Peyer's patch (tissue), 4 donors: Measurements from ENCODE around the gene EPS8L2. TPM values are rescaled to one million over a fixed set of nuclear protein-coding genes. Genes with fewer than 3 reads are reported as not detected.

ENCODE experiments used
- DNase-seq, 3 donors: peaks; one replicate each; pipeline ENCODE4 v3.0.0-alpha.2; 2017 to 2019
- H3K27ac ChIP-seq, 4 donors: fragments of 200-600 bp; sonication (generic); one replicate each; pipeline ENCODE4 v1.5.1; 2016 to 2019
- H3K27me3 ChIP-seq, 2 donors: fragments of 200-600 bp; sonication (generic); one replicate each; pipeline ENCODE4 v1.5.1; 2019
- H3K36me3 ChIP-seq, 3 donors: fragments of 200-600 bp; sonication (generic); one replicate each; pipeline ENCODE4 v1.5.1; 2016 to 2019
- H3K4me1 ChIP-seq, 4 donors: fragments of 200-600 bp; sonication (generic); one replicate each; pipeline ENCODE4 v1.5.1; 2016 to 2019
- H3K4me3 ChIP-seq, 4 donors: fragments of 200-600 bp; sonication (generic); 1 replicate in 3 of 4; 2 replicates in 1 of 4; pipeline ENCODE4 v1.5.1; 2016 to 2019; ENCODE audit warnings: mild to moderate bottlenecking in 1 of 4
- H3K9me3 ChIP-seq, 4 donors: fragments of 200-600 bp; sonication (generic); one replicate each; pipeline ENCODE4 v1.5.1; 2016 to 2019; ENCODE audit warnings: mild to moderate bottlenecking in 1 of 4
- POLR2A ChIP-seq, 2 donors: fragments of 450-650 bp; IDR thresholded peaks; one replicate each; pipeline ENCODE4 v1.5.1; 2017; ENCODE audit warnings: antibody characterized with exemption in 2 of 2, mild to moderate bottlenecking in 2 of 2, moderate library complexity in 2 of 2
- total RNA-seq, 4 donors: library from RNA; depleted of rRNA; stranded (reverse); fragments of >200 nt; gene quantifications; one replicate each; pipeline ENCODE4 v1.1.0, GENCODE V29; 2016
- TF ChIP-seq, protein P1 (sequence below), 6 experiments: fragments of 450-650 bp in 4 of 6; fragments of 200-600 bp in 2 of 6; sonication (generic) in 1 of 6; IDR thresholded peaks; one replicate each; pipeline ENCODE4 v1.5.1; 2017 to 2019; ENCODE audit warnings: antibody characterized with exemption in 6 of 6, mild to moderate bottlenecking in 3 of 6, moderate library complexity in 1 of 6

The EPS8L2 gene
- total RNA-seq, 4 donors from 2014 or later, result 258 to 710 (median 672) TPM

DNA sequence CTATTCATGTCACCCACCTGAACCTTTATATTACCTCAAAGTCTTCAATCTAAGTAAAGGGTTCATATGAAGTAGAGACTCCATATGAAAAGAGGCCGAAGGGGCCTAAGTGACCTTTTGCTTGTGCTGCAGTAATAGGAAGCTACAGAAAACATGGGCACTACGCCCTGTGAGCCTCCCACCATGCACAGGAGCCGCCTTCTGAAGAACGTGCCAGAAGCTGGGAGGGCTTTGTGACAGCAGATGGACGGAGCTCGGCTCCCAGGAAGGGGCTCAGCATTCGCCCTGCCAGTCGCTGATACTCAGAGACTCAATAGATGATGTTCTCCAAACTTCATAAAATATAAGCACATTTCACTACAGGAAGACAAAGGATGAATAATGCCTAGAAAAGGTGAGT is 32.2 kb upstream of the EPS8L2 start:
- TF ChIP-seq POLR2A (IDR thresholded peaks at IDR 0.05), result no peak
- no peak overlapping the region for H3K27ac ChIP-seq
- H3K27me3 ChIP-seq, result no peaks in the 10 kb centered on the region
- no peaks in the 10 kb centered on the region for H3K9me3 ChIP-seq
- peaks cover 0 to 59% (median 0%) of the 10 kb centered on the region in 3 donors for H3K36me3 ChIP-seq
- H3K4me3 ChIP-seq, result no peak overlapping the region
- H3K4me1 ChIP-seq, result no peaks in the 10 kb centered on the region
- DNase-seq, result no peak

DNA sequence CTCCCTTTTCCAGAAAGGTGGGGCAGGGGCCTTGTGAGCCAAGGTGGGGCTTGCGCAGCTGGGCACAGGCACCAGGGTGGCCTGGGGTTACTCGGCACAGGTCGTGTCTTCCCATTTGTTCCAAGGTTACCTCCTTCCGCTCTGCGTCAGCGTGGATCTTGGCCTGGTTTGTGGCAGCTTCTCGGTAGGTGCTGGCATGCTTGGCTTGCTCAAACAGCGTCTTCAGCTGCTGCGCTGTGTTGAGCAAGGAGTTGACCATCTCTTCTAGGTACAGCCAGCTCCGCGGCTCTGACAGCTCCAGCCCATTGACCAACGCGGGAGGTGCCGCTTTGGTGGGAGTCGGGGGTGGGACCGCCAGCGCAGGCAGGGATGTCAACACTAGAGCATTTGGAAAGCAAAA is 31.6 kb upstream of the EPS8L2 start:
- no peak for DNase-seq
- Histone ChIP-seq H3K9me3 (no peaks in the 10 kb centered on the region), H3K27ac (no peak overlapping the region), H3K36me3 (peaks cover 0 to 63% (median 0%) of the 10 kb centered on the region in 3 donors), H3K27me3 (no peaks in the 10 kb centered on the region), H3K4me1 (no peaks in the 10 kb centered on the region), H3K4me3 (no peak overlapping the region)
- TF ChIP-seq POLR2A (IDR thresholded peaks at IDR 0.05), result no peak
- TF ChIP-seq, protein P1, sequence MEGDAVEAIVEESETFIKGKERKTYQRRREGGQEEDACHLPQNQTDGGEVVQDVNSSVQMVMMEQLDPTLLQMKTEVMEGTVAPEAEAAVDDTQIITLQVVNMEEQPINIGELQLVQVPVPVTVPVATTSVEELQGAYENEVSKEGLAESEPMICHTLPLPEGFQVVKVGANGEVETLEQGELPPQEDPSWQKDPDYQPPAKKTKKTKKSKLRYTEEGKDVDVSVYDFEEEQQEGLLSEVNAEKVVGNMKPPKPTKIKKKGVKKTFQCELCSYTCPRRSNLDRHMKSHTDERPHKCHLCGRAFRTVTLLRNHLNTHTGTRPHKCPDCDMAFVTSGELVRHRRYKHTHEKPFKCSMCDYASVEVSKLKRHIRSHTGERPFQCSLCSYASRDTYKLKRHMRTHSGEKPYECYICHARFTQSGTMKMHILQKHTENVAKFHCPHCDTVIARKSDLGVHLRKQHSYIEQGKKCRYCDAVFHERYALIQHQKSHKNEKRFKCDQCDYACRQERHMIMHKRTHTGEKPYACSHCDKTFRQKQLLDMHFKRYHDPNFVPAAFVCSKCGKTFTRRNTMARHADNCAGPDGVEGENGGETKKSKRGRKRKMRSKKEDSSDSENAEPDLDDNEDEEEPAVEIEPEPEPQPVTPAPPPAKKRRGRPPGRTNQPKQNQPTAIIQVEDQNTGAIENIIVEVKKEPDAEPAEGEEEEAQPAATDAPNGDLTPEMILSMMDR (IDR thresholded peaks at IDR 0.05), result no peak

DNA sequence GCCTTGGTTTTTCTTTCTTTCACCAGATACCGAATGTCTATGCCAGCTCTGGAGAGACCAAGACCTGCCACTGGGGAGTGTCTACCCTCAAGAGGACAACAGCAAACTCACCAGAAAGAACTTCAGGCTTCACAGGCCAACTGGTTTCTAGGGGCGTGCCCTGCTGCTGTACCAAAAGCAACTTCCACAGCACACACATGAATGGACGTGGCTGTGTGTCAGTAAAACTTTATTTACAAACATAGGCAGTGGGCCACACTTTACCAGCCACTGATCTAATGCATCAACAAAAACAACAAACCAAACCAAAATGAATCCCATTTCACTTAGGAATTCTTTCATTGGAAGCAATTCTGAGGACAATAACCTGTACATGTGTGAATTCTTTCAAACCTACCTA is 27.7 kb upstream of the EPS8L2 start:
- no peak for DNase-seq
- no peaks in the 10 kb centered on the region for H3K27me3 ChIP-seq
- H3K4me3 ChIP-seq, result no peak overlapping the region
- no peak overlapping the region for H3K27ac ChIP-seq
- TF ChIP-seq, protein P1 (IDR thresholded peaks at IDR 0.05), result no peak
- no peak for TF ChIP-seq POLR2A (IDR thresholded peaks at IDR 0.05)
- peaks cover 0 to 50% (median 0%) of the 10 kb centered on the region in 3 donors for H3K36me3 ChIP-seq
- H3K9me3 ChIP-seq, result no peaks in the 10 kb centered on the region
- H3K4me1 ChIP-seq, result no peaks in the 10 kb centered on the region

DNA sequence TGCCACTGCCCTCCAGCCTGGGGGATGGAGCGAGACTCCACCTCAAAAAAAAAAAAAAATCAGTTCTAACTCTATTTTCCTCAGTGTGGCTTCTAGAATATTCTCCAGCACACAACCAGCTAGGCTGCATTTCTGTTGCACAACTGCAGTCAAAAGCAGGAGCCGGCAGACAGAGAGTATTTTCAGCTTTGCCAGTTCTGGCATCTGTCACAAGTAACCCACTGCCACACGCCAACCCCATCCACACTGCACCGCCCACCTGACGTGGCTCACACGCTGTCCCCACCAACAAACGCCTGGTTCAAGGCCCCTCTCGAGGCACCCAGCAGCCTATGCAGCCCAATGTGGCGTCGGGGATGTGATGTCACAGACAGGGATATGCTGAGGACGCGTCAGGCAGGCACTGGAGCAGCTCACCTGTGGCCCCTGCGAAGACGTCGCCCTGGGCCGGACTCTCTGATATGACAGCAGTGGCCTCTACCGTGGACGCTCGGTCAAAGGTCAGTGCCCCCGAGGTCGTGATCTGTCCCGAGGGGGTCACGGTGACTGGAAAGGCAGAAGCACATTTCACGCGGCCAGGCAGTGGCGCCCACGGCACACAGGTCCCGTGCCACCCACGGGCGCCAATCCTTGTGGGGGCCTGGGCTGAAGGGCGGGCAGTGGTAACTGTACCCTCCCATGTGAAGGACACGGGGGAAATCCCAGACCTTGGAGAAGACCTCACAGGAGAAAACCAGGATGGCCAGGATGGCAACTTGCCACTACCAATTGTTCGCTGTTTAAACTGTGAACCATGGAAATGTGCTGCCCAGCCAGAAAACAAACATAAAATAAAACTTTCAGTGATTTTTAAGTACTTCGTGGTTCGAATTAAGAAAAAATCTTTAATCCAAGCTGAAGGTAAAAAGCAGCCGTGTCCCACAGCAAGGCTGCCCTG is 26.5 kb upstream of the EPS8L2 start:
- no peaks in the 10 kb centered on the region for H3K9me3 ChIP-seq
- H3K36me3 ChIP-seq, result peaks cover 0 to 50% (median 2%) of the 10 kb centered on the region in 3 donors
- H3K4me1 ChIP-seq, result no peaks in the 10 kb centered on the region
- TF ChIP-seq, protein P1 (IDR thresholded peaks at IDR 0.05), result no peak
- TF ChIP-seq POLR2A (IDR thresholded peaks at IDR 0.05), result no peak
- H3K4me3 ChIP-seq, result no peak overlapping the region
- DNase-seq, result no peak
- no peaks in the 10 kb centered on the region for H3K27me3 ChIP-seq
- H3K27ac ChIP-seq, result no peak overlapping the region

DNA sequence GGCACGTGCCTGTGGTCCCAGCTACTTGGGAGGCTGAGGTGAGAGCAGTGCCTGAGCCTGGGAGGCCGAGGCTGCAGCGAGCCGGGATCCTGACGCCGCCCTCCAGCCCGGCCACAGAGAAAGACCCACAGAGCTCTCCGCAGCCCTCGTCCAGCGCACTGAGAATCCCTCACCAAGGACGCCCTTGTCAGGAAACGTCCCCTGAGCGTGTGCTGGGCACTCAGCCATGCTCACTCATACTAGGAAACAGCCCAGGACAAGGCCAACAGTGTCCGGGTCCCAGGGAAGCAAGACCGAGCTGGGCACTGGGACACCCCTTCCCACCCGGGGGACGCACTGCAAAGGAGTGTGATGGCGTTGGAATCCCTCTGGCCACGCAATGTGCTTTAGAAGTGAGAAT is 25.6 kb upstream of the EPS8L2 start:
- TF ChIP-seq, protein P1 (IDR thresholded peaks at IDR 0.05), result no peak
- no peak for TF ChIP-seq POLR2A (IDR thresholded peaks at IDR 0.05)
- H3K4me3 ChIP-seq, result no peak overlapping the region
- no peaks in the 10 kb centered on the region for H3K27me3 ChIP-seq
- no peak for DNase-seq
- H3K4me1 ChIP-seq, result no peaks in the 10 kb centered on the region
- no peaks in the 10 kb centered on the region for H3K9me3 ChIP-seq
- H3K36me3 ChIP-seq, result peaks cover 0 to 51% (median 3%) of the 10 kb centered on the region in 3 donors
- no peak overlapping the region for H3K27ac ChIP-seq

DNA sequence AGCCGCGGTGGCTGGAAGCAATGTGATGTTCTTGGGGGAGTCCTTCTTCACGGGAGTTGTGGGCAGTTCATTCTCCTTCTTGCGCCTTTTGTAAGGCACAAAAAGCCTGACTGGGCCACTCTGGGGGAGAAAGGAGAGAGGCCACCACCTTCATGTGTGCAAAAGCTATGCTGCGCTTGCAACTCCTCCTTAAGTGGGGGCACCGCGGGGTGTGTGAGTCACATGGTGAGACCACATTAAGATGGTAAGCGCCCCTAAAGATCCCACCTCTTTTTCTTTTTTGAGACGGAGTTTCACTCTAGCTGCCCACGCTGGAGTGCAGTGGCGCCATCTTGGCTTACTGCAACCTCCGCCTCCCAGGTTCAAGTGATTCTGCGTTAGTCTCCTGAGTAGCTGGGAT is 25.1 kb upstream of the EPS8L2 start:
- no peaks in the 10 kb centered on the region for H3K27me3 ChIP-seq
- no peak overlapping the region for H3K27ac ChIP-seq
- H3K4me3 ChIP-seq, result no peak overlapping the region
- H3K4me1 ChIP-seq, result no peaks in the 10 kb centered on the region
- no peak for DNase-seq
- TF ChIP-seq, protein P1 (IDR thresholded peaks at IDR 0.05), result no peak
- no peak for TF ChIP-seq POLR2A (IDR thresholded peaks at IDR 0.05)
- no peaks in the 10 kb centered on the region for H3K9me3 ChIP-seq
- peaks cover 0 to 55% (median 3%) of the 10 kb centered on the region in 3 donors for H3K36me3 ChIP-seq
